ENCODE data around the gene IER5L.

DNA sequence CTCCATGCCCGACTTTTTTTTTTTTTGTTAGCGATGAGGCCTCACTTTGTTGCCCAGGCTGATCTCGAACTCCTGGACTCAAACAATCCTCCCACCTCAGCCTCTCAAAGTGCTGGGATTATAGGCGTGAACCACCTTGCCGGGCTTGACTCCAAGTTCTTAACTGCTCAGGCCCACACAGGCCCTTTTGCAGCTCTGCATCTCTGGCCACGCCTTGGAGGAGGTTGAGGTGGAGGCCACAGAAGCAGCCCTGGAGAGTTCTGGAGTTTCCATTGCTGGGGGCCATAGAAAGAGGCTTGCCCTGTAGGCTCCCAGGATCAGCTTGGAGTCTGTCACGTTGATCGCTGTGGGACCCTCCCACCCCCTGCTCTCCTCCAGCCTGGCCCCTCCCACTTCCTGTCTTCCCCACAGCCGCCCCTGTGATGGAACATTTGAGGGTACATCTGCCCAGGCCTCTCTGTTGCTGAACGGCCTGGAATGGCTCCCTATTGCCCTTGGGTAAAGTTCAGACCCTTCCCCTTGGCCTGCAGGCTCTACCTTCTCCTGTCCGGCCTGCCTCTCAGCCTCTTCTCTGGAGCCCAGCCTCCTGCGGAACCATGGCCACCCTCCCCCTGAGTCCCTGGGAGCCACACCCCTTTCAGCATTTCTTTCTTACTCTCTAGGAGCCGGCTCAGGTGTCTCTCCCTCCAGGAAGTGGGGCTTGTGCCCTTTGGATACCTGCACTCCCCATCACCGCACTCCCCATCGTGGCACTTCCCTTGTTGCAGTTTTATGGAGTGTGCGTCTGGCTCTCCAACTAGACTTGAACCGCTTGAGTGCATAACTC lies 30.4 kb upstream of the IER5L start:
- TF ChIP-seq, protein P1, sequence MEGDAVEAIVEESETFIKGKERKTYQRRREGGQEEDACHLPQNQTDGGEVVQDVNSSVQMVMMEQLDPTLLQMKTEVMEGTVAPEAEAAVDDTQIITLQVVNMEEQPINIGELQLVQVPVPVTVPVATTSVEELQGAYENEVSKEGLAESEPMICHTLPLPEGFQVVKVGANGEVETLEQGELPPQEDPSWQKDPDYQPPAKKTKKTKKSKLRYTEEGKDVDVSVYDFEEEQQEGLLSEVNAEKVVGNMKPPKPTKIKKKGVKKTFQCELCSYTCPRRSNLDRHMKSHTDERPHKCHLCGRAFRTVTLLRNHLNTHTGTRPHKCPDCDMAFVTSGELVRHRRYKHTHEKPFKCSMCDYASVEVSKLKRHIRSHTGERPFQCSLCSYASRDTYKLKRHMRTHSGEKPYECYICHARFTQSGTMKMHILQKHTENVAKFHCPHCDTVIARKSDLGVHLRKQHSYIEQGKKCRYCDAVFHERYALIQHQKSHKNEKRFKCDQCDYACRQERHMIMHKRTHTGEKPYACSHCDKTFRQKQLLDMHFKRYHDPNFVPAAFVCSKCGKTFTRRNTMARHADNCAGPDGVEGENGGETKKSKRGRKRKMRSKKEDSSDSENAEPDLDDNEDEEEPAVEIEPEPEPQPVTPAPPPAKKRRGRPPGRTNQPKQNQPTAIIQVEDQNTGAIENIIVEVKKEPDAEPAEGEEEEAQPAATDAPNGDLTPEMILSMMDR (IDR thresholded peaks at IDR 0.05; ENCODE audit: low read length), result no peak
- no peak for TF ChIP-seq EZH2 (optimal IDR thresholded peaks at IDR 0.05; ENCODE audit: low read depth, low read length)
- TF ChIP-seq EZH2phosphoT487 (IDR thresholded peaks at IDR 0.05; ENCODE audit: low read length), result no peak

Data from MM.1S (cell line).